GM12892 (cell line): ENCODE measurements around the gene PHF12.

Experiments used
- POLR2A ChIP-seq: IDR thresholded peaks from 2 replicates; pipeline ENCODE4 v1.6.1; 2011; ENCODE audit warnings: low read depth, low read length, control low read depth
- POLR2AphosphoS5 ChIP-seq: IDR thresholded peaks from 2 replicates; pipeline ENCODE4 v1.6.1; 2011; ENCODE audit warnings: low read depth, low read length, control low read depth
- TAF1 ChIP-seq: IDR thresholded peaks from 2 replicates; pipeline ENCODE4 v1.6.1; 2011; ENCODE audit warnings: low read depth, mild to moderate bottlenecking, control low read depth, low read length, borderline replicate concordance

DNA sequence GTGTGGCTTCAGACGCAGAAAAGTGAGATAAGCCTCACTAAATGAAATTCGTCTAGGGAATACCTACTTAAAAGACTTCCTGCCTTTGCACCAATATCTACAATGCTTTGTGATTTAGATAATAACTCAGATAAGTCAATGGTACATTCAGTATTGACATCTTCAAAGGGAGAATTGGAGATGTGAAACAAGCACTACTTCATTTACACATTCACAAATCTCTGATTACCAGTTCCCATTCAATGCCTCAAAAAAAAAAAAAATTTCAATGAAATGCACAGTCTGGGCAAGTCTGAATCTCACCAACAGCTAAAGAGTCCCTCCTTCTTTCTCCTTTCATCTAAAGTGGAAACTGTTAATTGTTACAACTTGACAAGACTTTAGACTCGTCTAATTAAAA, 3.7 kb downstream of the PHF12 start:
- TF ChIP-seq POLR2AphosphoS5 (no peak), TAF1 (no peak), POLR2A (no peak)
